Superior temporal gyrus (tissue), 1 donor: ENCODE measurements around the gene MS4A8.
"Not testable (repeated sequence)": the region's sequence is repeated elsewhere in the genome, so short reads cannot be mapped to it uniquely, and the experiment has no call there.

Experiments
- DNase-seq: peaks from one replicate; pipeline ENCODE4 v3.0.0-alpha.2; 2016; ENCODE audit errors: extremely low spot score

MS4A8 gene

GRCh38 chr11:60699284-60699691 is at the start of gene MS4A8:
Gene MS4A8, plus strand, starts transcription at chr11:60699612. Its CDS starts 1,249 bp downstream, at chr11:60700861.
- no peak for DNase-seq

DNA sequence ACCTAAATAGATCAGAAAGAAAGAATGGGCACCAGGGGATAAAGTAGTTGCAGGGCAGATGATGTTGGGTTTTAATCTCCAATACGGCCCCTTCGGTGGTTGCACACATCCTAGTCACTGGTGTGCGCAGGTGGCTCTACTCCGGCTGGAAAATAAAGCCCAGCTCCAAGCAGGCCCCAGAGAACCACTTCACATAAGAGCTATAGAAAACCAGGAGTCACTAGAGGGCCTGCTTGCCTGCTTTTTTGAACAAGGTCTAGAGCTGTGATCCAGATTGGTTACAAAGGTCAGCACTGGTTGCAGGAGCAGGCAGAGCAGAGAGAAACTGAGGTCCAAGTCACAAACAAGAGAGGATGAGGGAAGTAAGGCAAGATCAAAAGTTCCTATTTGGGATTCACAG is 41.5 kb upstream of the MS4A8 start:
- DNase-seq, result no peak

GRCh38 chr11:60658409-60658808 is 41.0 kb upstream of the MS4A8 start:
- no peak for DNase-seq

DNA sequence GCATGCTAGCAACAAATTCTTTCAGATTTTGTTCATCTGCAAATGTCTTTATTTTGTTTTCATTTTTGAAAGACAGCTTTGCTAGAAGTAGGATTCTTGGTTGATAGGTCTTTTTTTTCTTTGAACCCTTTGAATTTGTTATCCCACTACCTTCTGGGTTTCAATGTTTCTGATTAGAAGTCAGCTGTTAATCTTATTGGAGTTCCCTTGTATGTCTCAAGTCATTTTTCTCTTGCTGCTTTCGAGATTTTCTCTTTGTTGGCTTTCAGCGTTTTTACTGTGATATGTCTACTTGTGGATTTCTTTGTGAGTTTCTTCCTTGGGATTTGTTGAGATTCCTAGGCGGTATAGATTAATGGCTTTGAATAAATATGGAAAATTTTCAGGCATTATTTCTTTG is 27.2 kb upstream of the MS4A8 start:
- DNase-seq, result no peak

DNA sequence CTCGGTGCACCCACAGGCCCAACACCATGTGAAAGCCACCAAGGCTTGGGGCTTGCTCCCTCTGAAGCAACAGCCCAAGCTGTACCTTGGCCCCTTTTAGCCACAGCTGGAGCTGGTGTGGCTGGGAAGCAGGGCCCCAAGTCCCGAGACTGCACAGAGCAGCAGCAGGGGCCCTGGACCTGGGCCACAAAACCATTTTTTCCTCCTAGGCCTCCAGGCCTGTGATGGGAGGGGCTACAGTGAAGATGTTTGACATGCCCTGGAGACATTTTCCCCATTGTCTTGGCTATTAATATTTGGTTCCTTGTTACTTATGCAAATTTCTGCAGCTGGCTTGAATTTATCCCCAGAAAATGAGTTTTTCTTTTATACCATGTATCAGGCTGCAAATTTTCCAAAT is 21.2 kb upstream of the MS4A8 start:
- not testable (repeated sequence) for DNase-seq

GRCh38 chr11:60679879-60680278 is 19.5 kb upstream of the MS4A8 start:
- no peak for DNase-seq

DNA sequence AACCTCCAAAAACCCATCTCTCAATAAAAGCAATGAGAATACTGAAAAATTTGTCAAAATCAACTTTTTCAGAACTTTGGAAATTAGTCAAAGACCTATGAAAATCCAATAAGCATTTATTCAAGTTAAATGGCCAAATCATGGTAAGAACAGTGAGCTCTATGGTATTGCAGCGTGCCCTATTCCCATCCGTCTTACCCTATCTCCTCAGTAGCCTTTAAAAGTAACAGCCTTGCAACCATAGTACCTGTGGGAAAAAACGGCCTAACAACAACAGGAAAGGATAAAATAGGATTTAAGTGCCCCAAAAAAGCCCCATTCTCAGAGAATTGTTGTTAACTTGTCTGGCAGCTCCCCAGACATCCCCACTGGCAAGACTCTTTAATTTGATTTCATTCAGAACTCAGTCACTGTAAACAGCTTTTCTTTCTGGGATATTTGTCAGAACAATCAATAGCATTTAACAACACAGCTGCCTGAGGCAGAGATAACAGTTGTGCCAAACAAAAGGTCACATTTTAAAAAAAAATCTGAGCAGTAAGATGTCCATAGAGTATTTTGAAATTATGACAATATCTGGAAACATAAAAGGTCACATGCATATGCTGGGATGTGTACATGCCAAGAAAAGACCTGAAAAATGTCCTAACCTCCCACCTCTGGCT is 18.8 kb upstream of the MS4A8 start:
- no peak for DNase-seq

DNA sequence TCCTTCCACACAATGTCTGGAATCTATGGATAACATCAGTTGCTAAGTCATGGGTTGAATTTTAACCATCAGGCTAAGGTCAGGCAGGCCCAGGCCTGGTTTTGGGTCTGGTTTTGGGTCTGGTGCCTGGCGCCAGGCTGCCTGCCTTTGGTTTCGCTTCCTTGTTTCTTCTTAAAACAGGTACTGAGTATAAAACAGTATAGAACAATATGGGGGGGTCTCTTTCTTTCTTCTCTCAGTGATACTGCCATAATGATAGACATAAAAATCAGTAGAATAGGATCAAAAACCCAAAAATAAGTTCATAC is 14.9 kb upstream of the MS4A8 start:
- not testable (repeated sequence) for DNase-seq

- no peak for DNase-seq
Measured at GRCh38 chr11:60691661-60692060, 7.8 kb upstream of the MS4A8 start.

DNA sequence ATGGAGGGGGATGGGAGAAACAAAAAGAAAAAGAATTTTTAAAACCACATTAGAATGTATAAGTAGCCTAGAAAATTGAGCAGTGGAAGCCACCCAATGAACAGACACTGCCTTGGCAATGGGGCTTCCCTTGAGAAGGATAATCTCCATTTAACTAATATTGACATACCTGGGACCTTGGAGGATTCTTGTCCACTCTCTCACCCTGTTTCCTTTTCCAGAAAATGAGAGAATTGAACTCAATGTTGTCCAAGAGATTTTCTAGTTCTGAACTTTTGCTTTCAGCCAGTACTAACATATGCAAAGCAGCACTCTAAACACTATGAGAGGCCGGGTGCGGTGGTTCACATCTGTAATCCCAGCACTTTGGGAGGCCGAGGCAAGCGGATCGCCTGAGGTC is 524 bp downstream of the MS4A8 start:
- no peak for DNase-seq

GRCh38 chr11:60700689-60701468 is 1.5 kb downstream of the MS4A8 start:
- DNase-seq, result no peak

- no peak for DNase-seq
Measured at GRCh38 chr11:60701469-60701818, 2.0 kb downstream of the MS4A8 start.

DNA sequence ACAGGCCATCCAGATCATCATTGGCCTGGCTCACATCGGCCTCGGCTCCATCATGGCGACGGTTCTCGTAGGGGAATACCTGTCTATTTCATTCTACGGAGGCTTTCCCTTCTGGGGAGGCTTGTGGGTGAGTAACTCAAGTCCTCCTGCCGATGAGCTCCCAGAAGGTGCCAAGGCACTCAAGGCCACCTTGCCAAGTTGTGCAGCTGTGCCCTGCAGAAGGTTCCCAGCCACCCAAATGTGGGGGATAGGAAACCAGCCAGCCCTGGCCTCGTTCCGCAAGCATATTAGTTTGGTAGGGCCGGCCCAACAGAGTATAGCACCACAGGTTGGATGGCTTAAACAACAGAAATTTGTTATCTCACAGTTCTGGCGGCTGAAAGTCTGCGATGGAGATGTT is 4.0 kb downstream of the MS4A8 start:
- DNase-seq, result no peak

DNA sequence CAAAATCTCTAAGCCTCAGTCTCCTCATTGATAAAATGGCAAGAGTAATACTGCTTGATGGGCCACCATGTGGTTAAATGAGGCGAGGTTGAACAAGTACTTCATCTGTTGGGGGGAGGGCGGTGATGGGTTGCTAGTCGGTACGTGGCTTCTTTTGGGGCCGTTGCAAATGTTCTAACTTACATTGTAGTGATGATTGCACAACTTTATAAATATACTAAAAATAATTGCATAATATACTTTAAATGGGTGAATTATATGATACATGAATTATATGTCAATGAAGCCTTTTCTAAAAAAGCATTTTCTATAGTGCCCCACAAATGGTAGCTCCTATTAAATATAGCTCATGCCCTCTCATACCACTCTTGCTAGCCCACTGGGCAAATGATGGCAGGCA is 6.5 kb downstream of the MS4A8 start:
- no peak for DNase-seq

DNA sequence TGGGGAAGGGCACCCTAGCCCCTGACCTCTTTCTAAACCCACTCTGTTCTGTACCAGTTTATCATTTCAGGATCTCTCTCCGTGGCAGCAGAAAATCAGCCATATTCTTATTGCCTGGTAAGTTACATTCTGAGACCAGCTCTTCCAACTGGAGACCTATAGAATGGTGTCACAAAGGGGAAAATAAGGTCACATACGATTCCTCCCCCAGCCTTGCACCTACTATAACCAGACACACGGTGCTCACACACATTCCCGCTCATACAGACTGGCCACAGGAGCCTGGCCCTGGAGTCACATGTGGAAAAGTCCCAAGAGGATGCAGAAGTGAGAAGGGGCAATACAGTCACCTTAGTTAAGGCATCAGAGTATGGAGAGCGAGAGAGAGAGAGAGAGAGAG is 7.5 kb downstream of the MS4A8 start:
- no peak for DNase-seq

DNA sequence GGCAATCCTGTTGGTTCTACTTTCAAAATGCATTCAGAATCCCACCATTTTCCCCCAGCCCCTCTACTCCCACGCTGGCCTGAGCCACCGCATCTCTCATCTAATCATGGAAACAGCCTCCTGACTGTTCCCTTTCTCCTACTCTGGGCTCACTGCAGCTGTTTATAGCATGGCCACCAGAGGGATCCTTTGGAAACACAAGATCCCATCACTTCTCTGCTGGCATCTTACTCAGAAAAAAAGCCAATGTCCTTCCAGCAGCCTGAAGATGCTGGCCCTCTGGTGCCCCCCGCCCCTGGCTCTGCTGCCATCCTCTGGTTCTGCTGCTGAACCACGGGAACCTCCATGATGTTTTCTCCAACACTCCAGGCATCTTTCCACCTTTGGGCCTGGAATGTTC is 11.1 kb downstream of the MS4A8 start:
- DNase-seq, result no peak

GRCh38 chr11:60711276-60711675 is 11.9 kb downstream of the MS4A8 start:
- DNase-seq, result no peak

DNA sequence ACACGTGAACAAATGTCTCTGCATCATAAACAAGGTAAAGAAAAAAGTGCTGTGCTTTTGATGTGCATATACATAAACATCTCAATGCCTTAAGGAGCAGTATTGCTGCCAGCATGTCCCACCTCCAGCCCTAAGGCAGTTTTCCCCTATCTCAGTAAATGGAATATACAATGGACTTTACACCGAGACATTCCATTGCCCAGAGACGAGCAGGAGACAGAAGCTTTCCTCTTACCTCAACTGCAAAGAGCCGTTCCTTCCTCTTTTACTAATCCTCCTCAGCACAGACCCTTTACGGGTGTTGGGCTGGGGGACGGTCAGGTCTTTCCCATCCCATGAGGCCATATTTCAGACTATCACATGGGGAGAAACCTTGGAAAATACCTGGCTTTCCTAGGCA is 14.0 kb downstream of the MS4A8 start:
- not testable (repeated sequence) for DNase-seq

DNA sequence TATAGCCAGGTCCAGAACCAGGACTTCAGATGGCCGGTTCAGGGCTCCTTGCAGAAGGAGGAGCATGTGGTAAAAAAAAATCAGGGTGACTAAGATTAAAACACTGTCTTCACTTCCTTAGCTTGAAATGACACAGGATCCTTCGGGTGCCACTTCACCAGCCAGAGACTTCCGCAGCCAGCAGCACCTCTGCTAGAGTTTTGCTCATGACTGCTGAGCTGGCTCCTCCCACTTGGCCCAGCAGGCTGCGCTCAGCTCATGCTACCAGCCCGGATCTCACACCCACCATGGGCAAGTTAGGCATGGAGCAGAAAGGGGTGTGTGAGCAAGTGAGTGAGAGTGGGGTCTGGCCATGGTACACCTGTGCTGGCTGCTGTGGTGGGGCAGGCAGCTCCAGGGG is 18.5 kb downstream of the MS4A8 start:
- no peak for DNase-seq

GRCh38 chr11:60718524-60719316 is 19.3 kb downstream of the MS4A8 start:
- no peak for DNase-seq

- no peak for DNase-seq
Measured at GRCh38 chr11:60719391-60719790, 20.0 kb downstream of the MS4A8 start.

GRCh38 chr11:60720460-60720859 is 21.0 kb downstream of the MS4A8 start:
- no peak for DNase-seq

- DNase-seq, result no peak
Measured at GRCh38 chr11:60724420-60724819, 25.0 kb downstream of the MS4A8 start, which contains the start of gene MS4A18. Gene MS4A18, plus strand, starts transcription at chr11:60724720.
